Small intestine (tissue), 7 donors: ENCODE data around the gene ACRBP. TPM values are rescaled to one million over a fixed set of nuclear protein-coding genes. Genes with fewer than 3 reads are reported as not detected.

Experiments
- DNase-seq, 2 donors: peaks; one replicate each; pipeline versions ENCODE4 v3.0.0 to v3.0.0-alpha.2; 2013
- FAIRE-seq: peaks from 2 replicates; lab custom pipeline; 2012; peaks lifted over from hg19 to GRCh38; lab: Jason Lieb, UNC
- H3K27ac ChIP-seq, 3 donors: one replicate each; pipeline ENCODE4 v1.5.1; 2013; ENCODE audit warnings: low read length in 2 of 3, mild to moderate bottlenecking in 2 of 3, control low read depth in 1 of 3, inconsistent platforms in 1 of 3, low read depth in 1 of 3, moderate library complexity in 1 of 3
- H3K27me3 ChIP-seq, 3 donors: one replicate each; pipeline ENCODE4 v1.6.1; 2013; ENCODE audit warnings: low read length in 3 of 3, inconsistent platforms in 1 of 3; ENCODE audit not compliant: control insufficient read depth in 3 of 3, insufficient read depth in 3 of 3
- H3K36me3 ChIP-seq, 3 donors: one replicate each; pipeline ENCODE4 v1.6.1; 2013; ENCODE audit warnings: low read length in 3 of 3, inconsistent platforms in 1 of 3, low read depth in 1 of 3, mild to moderate bottlenecking in 1 of 3, moderate library complexity in 1 of 3; ENCODE audit not compliant: control insufficient read depth in 3 of 3, insufficient read depth in 2 of 3
- H3K4me1 ChIP-seq, 3 donors: one replicate each; pipeline ENCODE4 v1.6.1; 2013; ENCODE audit warnings: low read length in 2 of 3, inconsistent platforms in 1 of 3, low read depth in 1 of 3, mild to moderate bottlenecking in 1 of 3, moderate library complexity in 1 of 3; ENCODE audit not compliant: control insufficient read depth in 3 of 3, insufficient read depth in 2 of 3
- H3K4me3 ChIP-seq, 3 donors: one replicate each; pipeline ENCODE4 v1.5.1; 2013; ENCODE audit warnings: low read length in 3 of 3, control low read depth in 1 of 3, inconsistent platforms in 1 of 3, low read depth in 1 of 3, mild to moderate bottlenecking in 1 of 3, moderate library complexity in 1 of 3
- H3K9me3 ChIP-seq, 2 donors: one replicate each; pipeline ENCODE4 v1.6.1; 2013; ENCODE audit warnings: low read depth in 1 of 2, low read length in 1 of 2; ENCODE audit not compliant: control insufficient read depth in 2 of 2, insufficient read depth in 1 of 2
- WGBS, 3 donors: extraction: QIAGEN DNeasy Blood & Tissue Kit; methylation state at CpG; one replicate each; pipeline ENCODE4 v1.1.7; 2013; 5-methylcytosine and 5-hydroxymethylcytosine counted together
- polyA plus RNA-seq, 4 donors: library from polyadenylated mRNA; stranded (reverse) in 3 of 4; unstranded in 1 of 4; fragments of 200-250 nt in 3 of 4; fragments of 120-200 nt in 1 of 4; gene quantifications; one replicate each; pipeline versions ENCODE4 v1.2.1 to v1.2.3, GENCODE V29; 2013
- donor health status: healthy with polysubstance abuse.
- donor health status: control.
- donor health status: control.
- donor health status: Bipolar disorder and iron deficiency.
- donor health status: healthy.

ACRBP gene
- polyA plus RNA-seq, 4 donors = 2.6 to 5.9 (median 3.6) TPM

DNA sequence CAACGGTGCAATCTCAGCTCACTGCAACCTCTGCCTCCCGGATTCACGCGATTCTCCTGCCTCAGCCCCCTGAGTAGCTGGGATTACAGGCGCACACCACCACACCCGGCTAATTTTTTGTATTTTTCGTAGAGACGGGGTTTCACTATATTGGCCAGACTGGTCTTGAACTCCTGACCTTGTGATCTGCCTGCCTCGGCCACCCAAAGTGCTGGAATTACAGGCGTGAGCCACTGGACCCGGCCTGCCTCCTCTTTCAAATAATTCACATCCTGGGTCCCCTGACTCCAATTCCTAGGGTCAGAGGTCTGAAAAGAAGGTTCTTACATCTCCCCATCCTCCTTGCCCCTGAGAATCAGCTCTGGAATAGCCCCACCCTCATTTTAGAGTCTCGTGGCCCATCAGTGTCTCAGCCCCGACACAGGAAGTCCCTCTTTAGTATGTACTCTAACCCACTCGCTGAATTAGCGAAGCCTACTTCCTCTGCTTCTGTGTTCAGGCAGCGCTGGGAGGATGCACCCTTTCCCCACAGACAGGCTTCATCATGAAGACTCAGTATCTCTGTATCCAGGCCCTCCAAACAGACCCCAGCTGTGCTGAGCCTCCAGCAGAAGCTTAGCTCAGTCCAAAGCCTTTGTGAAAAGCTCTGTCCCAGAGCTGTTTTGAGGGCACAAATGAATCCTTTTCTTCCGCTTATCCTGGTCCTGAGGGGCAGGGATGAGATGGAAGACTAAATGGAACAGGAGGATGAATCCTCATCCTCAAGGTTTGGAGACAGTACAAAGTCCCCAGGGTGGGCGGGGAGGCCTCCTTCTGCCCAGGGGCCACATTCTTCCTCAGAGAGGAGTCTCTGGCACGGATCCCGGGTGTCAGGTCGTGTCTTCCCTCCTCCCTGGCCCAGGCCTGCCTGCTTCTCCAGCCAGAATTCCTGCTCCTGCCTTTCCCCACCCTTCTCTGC lies 14.9 kb downstream of the ACRBP start:
- no peak overlapping the region for H3K4me3 ChIP-seq
- WGBS, 3 donors = 48% methylated on average over 21 of the region's 21 CpGs
- peak overlapping the region; percentile 89 to 93 (median 92) for H3K27ac ChIP-seq
- no peaks in the 10 kb centered on the region for H3K27me3 ChIP-seq
- H3K4me1 ChIP-seq = peaks cover 4 to 56% (median 4%) of the 10 kb centered on the region in 3 donors
- H3K9me3 ChIP-seq = no peaks in the 10 kb centered on the region
- peaks cover 0 to 5% (median 0%) of the 10 kb centered on the region in 3 donors for H3K36me3 ChIP-seq
- peak; percentile 56 to 63 for DNase-seq
- no peak for FAIRE-seq

DNA sequence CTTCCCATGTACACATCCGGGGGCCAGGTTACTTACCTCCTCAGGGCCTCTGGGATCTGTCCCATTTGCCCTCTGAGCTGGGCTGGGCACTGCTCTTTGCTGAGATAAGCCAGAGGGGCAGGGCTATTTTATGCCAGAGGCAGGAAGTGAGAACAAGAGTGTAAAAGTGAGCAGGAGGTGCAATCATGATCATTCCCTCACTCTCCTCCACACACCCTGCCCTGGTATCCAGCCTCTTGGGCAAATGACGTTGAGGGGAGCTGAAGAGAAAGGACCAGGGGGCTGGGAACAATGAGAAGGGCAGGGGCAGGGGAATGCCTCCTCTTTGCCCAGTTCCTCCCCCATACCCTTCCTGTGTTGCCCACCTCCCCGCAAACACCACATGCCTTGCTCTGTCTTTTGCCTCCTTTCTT lies 15.7 kb downstream of the ACRBP start:
- H3K36me3 ChIP-seq = peaks cover 0 to 10% (median 0%) of the 10 kb centered on the region in 3 donors
- DNase-seq (peak; percentile 94 to 97), FAIRE-seq (no peak)
- WGBS, 3 donors = 37 to 65% (median 51%) methylated on average over 3 of the region's 3 CpGs
- H3K9me3 ChIP-seq = no peaks in the 10 kb centered on the region
- peaks cover 4 to 63% (median 4%) of the 10 kb centered on the region in 3 donors for H3K4me1 ChIP-seq
- no peaks in the 10 kb centered on the region for H3K27me3 ChIP-seq
- peak overlapping the region; percentile 89 to 93 (median 92) for H3K27ac ChIP-seq
- H3K4me3 ChIP-seq = peak overlapping the region in 2 of 3 donors; percentile 12 to 36

DNA sequence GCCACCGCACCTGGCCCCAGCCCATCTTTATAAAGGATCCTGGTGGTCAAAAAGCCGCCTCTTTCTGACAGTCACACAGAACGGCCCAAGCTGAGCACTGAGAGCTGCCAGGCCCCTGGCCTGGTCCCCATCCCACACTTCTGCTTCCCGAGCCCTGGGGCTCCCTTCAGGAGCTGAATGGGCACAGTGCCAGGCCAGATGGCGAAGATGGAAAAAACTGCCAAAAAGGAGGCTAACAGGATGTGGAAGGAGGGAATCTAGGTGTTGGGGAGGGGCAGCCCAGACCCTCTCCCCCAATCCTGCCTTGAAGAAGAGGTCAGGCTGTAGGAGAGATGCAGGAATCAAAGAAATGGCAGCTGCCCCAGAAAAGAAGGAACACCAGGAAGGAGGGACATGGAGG lies 16.5 kb downstream of the ACRBP start:
- H3K36me3 ChIP-seq = peaks cover 0 to 16% (median 0%) of the 10 kb centered on the region in 3 donors
- H3K27me3 ChIP-seq = no peaks in the 10 kb centered on the region
- peaks cover 2 to 61% (median 4%) of the 10 kb centered on the region in 3 donors for H3K4me1 ChIP-seq
- DNase-seq = no peak
- H3K4me3 ChIP-seq = peak overlapping the region in 1 of 3 donors; percentile 12
- no peaks in the 10 kb centered on the region for H3K9me3 ChIP-seq
- H3K27ac ChIP-seq = peak overlapping the region; percentile 89 to 93 (median 92)
- 41 to 51% (median 50%) methylated on average over 5 of the region's 5 CpGs for WGBS, 3 donors
- no peak for FAIRE-seq

- WGBS, 3 donors = 46 to 65% (median 59%) methylated on average over 7 of the region's 7 CpGs
- H3K4me3 ChIP-seq = no peak overlapping the region
Measured at GRCh38 chr12:6627616-6628015, 19.6 kb downstream of the ACRBP start.

GRCh38 chr12:6626654-6627283 lies 20.5 kb downstream of the ACRBP start:
- H3K27ac ChIP-seq = peak overlapping the region; percentile 30 to 58 (median 49)
- H3K4me3 ChIP-seq = no peak overlapping the region
- FAIRE-seq (no peak), DNase-seq (peak; percentile 66 to 80)
- H3K4me1 ChIP-seq = peaks cover 0 to 29% (median 2%) of the 10 kb centered on the region in 3 donors
- H3K27me3 ChIP-seq = no peaks in the 10 kb centered on the region
- 39 to 73% (median 57%) methylated on average over 8 of the region's 8 CpGs for WGBS, 3 donors
- no peaks in the 10 kb centered on the region for H3K9me3 ChIP-seq
- H3K36me3 ChIP-seq = peaks cover 0 to 23% (median 0%) of the 10 kb centered on the region in 3 donors

More at GRCh38 chr12:6627616-6628015, 19.6 kb downstream of the ACRBP start:
- Histone ChIP-seq H3K27me3 (no peaks in the 10 kb centered on the region), H3K9me3 (no peaks in the 10 kb centered on the region), H3K36me3 (peaks cover 0 to 23% (median 0%) of the 10 kb centered on the region in 3 donors), H3K4me1 (peaks cover 0 to 37% (median 4%) of the 10 kb centered on the region in 3 donors), H3K27ac (no peak overlapping the region)
- DNase-seq (no peak), FAIRE-seq (no peak)

- WGBS, 3 donors = 87 to 97% (median 92%) methylated on average over 29 of the region's 29 CpGs
- peaks cover 0 to 4% (median 0%) of the 10 kb centered on the region in 3 donors for H3K4me1 ChIP-seq
- DNase-seq = no peak
Measured at GRCh38 chr12:6620885-6621274, 26.4 kb downstream of the ACRBP start.

DNA sequence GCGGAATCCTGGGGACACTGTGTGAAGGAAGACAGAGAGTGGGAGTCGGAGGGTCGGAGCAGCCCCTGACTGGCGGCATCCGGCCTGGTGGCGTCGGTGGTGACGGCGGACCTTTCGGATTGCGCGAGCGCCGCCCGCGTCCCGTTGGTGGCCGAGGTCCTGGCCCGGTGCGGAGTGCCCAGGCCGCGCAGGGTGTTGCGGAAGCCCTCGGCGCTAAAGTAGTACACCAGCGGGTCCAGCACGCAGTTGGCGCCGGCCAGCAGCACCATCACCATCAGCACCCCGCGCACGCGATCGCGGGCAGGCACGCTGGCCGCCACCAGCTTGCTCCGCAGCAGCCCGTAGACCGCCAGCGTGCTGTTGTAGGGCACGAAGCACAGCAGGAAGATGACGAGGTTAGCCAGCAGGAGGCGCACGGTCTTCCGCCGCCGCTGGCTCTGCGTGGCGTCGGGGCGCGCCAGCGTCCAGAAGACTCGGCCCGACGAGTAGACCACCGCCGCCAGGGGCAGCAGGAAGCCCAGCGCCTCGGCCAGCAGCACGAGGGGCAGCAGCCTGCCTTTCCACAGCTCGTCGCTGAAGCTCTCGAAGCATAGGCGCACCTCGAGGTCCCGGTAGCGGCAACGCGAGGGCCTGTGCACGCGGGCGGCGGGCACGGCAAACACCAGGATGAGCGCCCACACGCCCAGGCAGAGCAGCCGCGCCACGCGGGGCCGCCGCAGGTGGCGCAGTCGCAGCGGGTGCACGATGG lies 26.9 kb downstream of the ACRBP start:
- Histone ChIP-seq H3K9me3 (no peaks in the 10 kb centered on the region), H3K27me3 (no peaks in the 10 kb centered on the region), H3K27ac (no peak overlapping the region), H3K4me1 (peaks cover 0 to 4% (median 0%) of the 10 kb centered on the region in 3 donors), H3K36me3 (peaks cover 0 to 32% (median 10%) of the 10 kb centered on the region in 3 donors), H3K4me3 (no peak overlapping the region)
- 55 to 88% (median 72%) methylated on average over 78 to 88 of the region's 88 CpGs for WGBS, 3 donors
- DNase-seq (peak in 1 of 2 donors; percentile 83), FAIRE-seq (no peak)

More at GRCh38 chr12:6620885-6621274, 26.4 kb downstream of the ACRBP start:
- Histone ChIP-seq H3K9me3 (no peaks in the 10 kb centered on the region), H3K27me3 (no peaks in the 10 kb centered on the region), H3K4me3 (no peak overlapping the region), H3K36me3 (peaks cover 0 to 34% (median 10%) of the 10 kb centered on the region in 3 donors), H3K27ac (no peak overlapping the region)
- FAIRE-seq = no peak
